ENCODE measurements around the gene GABRE. TPM values are rescaled to one million over a fixed set of nuclear protein-coding genes. Genes with fewer than 3 reads are reported as not detected.

Gene GABRE
- total and polyA plus RNA-seq, 2 experiments from 2014 or later, result 19.4 to 20.8 TPM

DNA sequence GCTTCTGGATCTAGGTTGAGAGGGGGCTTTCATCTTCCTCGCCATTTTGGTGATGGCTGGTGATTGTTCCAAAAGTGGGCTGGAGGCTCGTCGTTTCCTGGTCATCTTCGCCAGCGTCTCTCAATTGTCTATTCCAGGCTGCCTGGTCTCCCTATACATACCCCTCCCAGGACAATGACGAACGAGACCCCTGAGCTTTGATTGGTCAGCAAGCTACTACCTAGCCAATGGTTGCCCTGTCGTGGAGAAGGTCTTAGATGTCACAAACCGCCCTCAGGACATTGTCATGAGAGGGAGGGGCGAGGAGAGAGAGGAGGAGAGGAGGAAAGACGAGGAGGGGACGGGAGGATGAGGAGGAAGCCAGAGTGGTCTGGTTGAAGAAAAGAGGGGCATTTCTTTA, 69.5 kb downstream of the GABRE start:
- Histone ChIP-seq H3F3A (ENCODE audit: insufficient read depth) (0 out of 2 replicates have a peak, but pooled peaks cover 14% of the 10 kb centered on the region), H3K79me2 (ENCODE audit: insufficient read depth) (no peaks in the 10 kb centered on the region)

More for the DNA sequence above, 69.5 kb downstream of the GABRE start:
- Histone ChIP-seq H3K9ac (no peak overlapping the region), H3K27me3 (replicated peaks; ENCODE audit: insufficient read depth) (no peaks in the 10 kb centered on the region), H3K9me2 (ENCODE audit: insufficient read depth) (no peaks in the 10 kb centered on the region), H3K4me1 (ENCODE audit: insufficient read depth) (peaks cover 23% of the 10 kb centered on the region), H3K4me2 (ENCODE audit: unreplicated experiment) (no peak overlapping the region), H3K4me3 (no peak overlapping the region), H3K9me3 (ENCODE audit: low read depth) (no peaks in the 10 kb centered on the region), H3K27ac (no peak overlapping the region), H2AFZ (no peak overlapping the region), H3K36me3 (ENCODE audit: low read depth) (no peaks in the 10 kb centered on the region), H4K20me1 (ENCODE audit: insufficient read depth) (no peaks in the 10 kb centered on the region)
- WGBS, 2 experiments (ENCODE audit: low coverage in 1 of 2, low lambda C conversion rate in 2 of 2, missing lambda C conversion rate in 2 of 2), result 95 to 97% methylated on average over 9 to 12 of the region's 12 CpGs
- no peak for TF ChIP-seq EZH2 (IDR thresholded peaks at IDR 0.05; ENCODE audit: insufficient read depth, poor library complexity, severe bottlenecking)
- no peak for TF ChIP-seq EZH2phosphoT487 (IDR thresholded peaks at IDR 0.05; ENCODE audit: insufficient read depth, low read depth)
- no peak for DNase-seq
- in situ Hi-C loops (cut with MboI), result no loop called here

MicroRNAs within 50 kb of the gene (microRNA counts, 767-probe panel; counts per million panel counts)
- microRNA hsa-miR-224-5p, result 447 counts per million, percentile 86 among the panel's probes with 10 or more counts
- 447 counts per million, percentile 86 among the panel's probes with 10 or more counts for microRNA hsa-miR-452-5p

Small RNAs within 50 kb of the gene (microRNA-seq; reads per million reads assigned to microRNA genes)
- 3,023 reads per million, percentile 86 among the genes with 10 or more reads in this experiment for gene MIR224 (ENCODE audit: borderline number of aligned reads)
- gene MIR452 (ENCODE audit: borderline number of aligned reads), result 453 reads per million, percentile 67 among the genes with 10 or more reads in this experiment

Other genes with a start within 250 kb of the GABRE start
- gene CNGA2, start 239.9 kb downstream of the GABRE start, total RNA-seq (2014; rRNA removed; shearing (Covaris generic)), result not detected in 2 replicates
- gene CNGA2, start 239.9 kb downstream of the GABRE start, polyA plus RNA-seq (2016; fragmentation: Nextera tagmentation; extraction: Ambion mirVana), result not detected in 2 replicates
- gene MAGEA4, start 61.8 kb downstream of the GABRE start, total RNA-seq (2014; rRNA removed; shearing (Covaris generic)), result not detected in 2 replicates
- gene MAGEA4, start 61.8 kb downstream of the GABRE start, polyA plus RNA-seq (2016; fragmentation: Nextera tagmentation; extraction: Ambion mirVana), result not detected in 2 replicates
- gene MAGEA10, start 163.9 kb upstream of the GABRE start, total RNA-seq (2014; rRNA removed; shearing (Covaris generic)), result not detected in 2 replicates
- gene MAGEA10, start 163.9 kb upstream of the GABRE start, polyA plus RNA-seq (2016; fragmentation: Nextera tagmentation; extraction: Ambion mirVana), result not detected in 2 replicates

All from GM23248 (cell line).